Activated naive CD4-positive, alpha-beta T cell treated with anti-CD3 and anti-CD28 coated beads, Interleukin-2, amount 10 ng/mL, durations not matched to agents 7 days and 5 days (primary cell): ENCODE measurements around the gene SFXN2.
A peak's percentile ranks its signal among the peaks of the same experiment; 100 is the strongest.

Source experiments
- CTCF ChIA-PET: fragments of 350-600 bp; sonication (Branson Sonifier 250); formaldehyde crosslinking; loops from one replicate; lab custom pipeline; 2021; ENCODE audit warnings: antibody characterized with exemption; lab: Charles Lee
- DNase-seq: peaks from one replicate; pipeline ENCODE4 v3.0.0-alpha.2; 2020
- H3K27ac Mint-ChIP-seq: one replicate; pipeline ENCODE4 v1.8.0; 2021; ENCODE audit warnings: mild to moderate bottlenecking, moderate library complexity, mixed read lengths
- H3K27me3 Mint-ChIP-seq: one replicate; pipeline ENCODE4 v1.8.0; 2021; ENCODE audit warnings: mild to moderate bottlenecking, mixed read lengths
- H3K36me3 Mint-ChIP-seq: one replicate; pipeline ENCODE4 v1.8.0; 2021; ENCODE audit warnings: mixed read lengths
- H3K4me1 Mint-ChIP-seq: one replicate; pipeline ENCODE4 v1.8.0; 2021; ENCODE audit warnings: mixed read lengths
- H3K4me3 Mint-ChIP-seq: one replicate; pipeline ENCODE4 v1.8.0; 2021; ENCODE audit warnings: mild to moderate bottlenecking, moderate library complexity, mixed read lengths
- H3K9me3 Mint-ChIP-seq: one replicate; pipeline ENCODE4 v1.8.0; 2021; ENCODE audit warnings: mixed read lengths

SFXN2 gene

GRCh38 chr10:102761981-102762380 is 47.5 kb downstream of the SFXN2 start:
- Mint-ChIP-seq H3K4me3 (no peak overlapping the region), H3K9me3 (no peaks in the 10 kb centered on the region), H3K27me3 (no peaks in the 10 kb centered on the region), H3K4me1 (peaks cover 20% of the 10 kb centered on the region), H3K27ac (no peak overlapping the region), H3K36me3 (peaks cover 36% of the 10 kb centered on the region)
- CTCF ChIA-PET: interaction anchor here (0.6 kb wide), 1 partner anchor 1401 kb away, joined by 3 read pairs; no protein-coding TSS in a partner anchor
- no peak for DNase-seq

GRCh38 chr10:102762401-102763015 is 48.1 kb downstream of the SFXN2 start:
- Mint-ChIP-seq H3K27ac (no peak overlapping the region), H3K36me3 (peaks cover 36% of the 10 kb centered on the region), H3K27me3 (no peaks in the 10 kb centered on the region), H3K9me3 (no peaks in the 10 kb centered on the region), H3K4me3 (no peak overlapping the region), H3K4me1 (peaks cover 17% of the 10 kb centered on the region)
- no peak for DNase-seq
- CTCF ChIA-PET: interaction anchor here (1.6 kb wide), 1 partner anchor 9 kb away, joined by 7 read pairs; no protein-coding TSS in a partner anchor

GRCh38 chr10:102763037-102763607 is 48.7 kb downstream of the SFXN2 start:
- peaks cover 36% of the 10 kb centered on the region for H3K36me3 Mint-ChIP-seq
- no peak overlapping the region for H3K27ac Mint-ChIP-seq

GRCh38 chr10:102764470-102765161 is 50.2 kb downstream of the SFXN2 start:
- no peak for DNase-seq
- Mint-ChIP-seq H3K36me3 (peaks cover 29% of the 10 kb centered on the region), H3K27ac (no peak overlapping the region), H3K27me3 (no peaks in the 10 kb centered on the region), H3K4me1 (peaks cover 9% of the 10 kb centered on the region), H3K9me3 (no peaks in the 10 kb centered on the region), H3K4me3 (no peak overlapping the region)
- CTCF ChIA-PET: interaction anchor here (1.2 kb wide), 2 partner anchors 12 to 13 kb away, joined by 3 read pairs; no protein-coding TSS in a partner anchor

More at GRCh38 chr10:102763037-102763607, 48.7 kb downstream of the SFXN2 start:
- no peak overlapping the region for H3K4me3 Mint-ChIP-seq
- H3K27me3 Mint-ChIP-seq: no peaks in the 10 kb centered on the region
- DNase-seq: no peak
- peaks cover 19% of the 10 kb centered on the region for H3K4me1 Mint-ChIP-seq
- H3K9me3 Mint-ChIP-seq: no peaks in the 10 kb centered on the region
- CTCF ChIA-PET: interaction anchor here (1.2 to 1.6 kb wide), 3 partner anchors 9 to 13 kb away, joined by 3 to 7 read pairs (median 3); no protein-coding TSS in a partner anchor

- H3K36me3 Mint-ChIP-seq: peaks cover 24% of the 10 kb centered on the region
- peaks cover 9% of the 10 kb centered on the region for H3K4me1 Mint-ChIP-seq
- no peaks in the 10 kb centered on the region for H3K9me3 Mint-ChIP-seq
- DNase-seq: no peak
- CTCF ChIA-PET: no interaction called here
- no peak overlapping the region for H3K4me3 Mint-ChIP-seq
- peak overlapping the region; percentile 46 for H3K27ac Mint-ChIP-seq
- H3K27me3 Mint-ChIP-seq: no peaks in the 10 kb centered on the region
Measured at GRCh38 chr10:102765336-102765735, 50.9 kb downstream of the SFXN2 start.

GRCh38 chr10:102767428-102768160 is 53.2 kb downstream of the SFXN2 start:
- H3K4me3 Mint-ChIP-seq: no peak overlapping the region
- CTCF ChIA-PET: no interaction called here
- peaks cover 9% of the 10 kb centered on the region for H3K4me1 Mint-ChIP-seq
- H3K9me3 Mint-ChIP-seq: no peaks in the 10 kb centered on the region
- H3K27me3 Mint-ChIP-seq: no peaks in the 10 kb centered on the region
- DNase-seq: no peak
- peaks cover 18% of the 10 kb centered on the region for H3K36me3 Mint-ChIP-seq
- no peak overlapping the region for H3K27ac Mint-ChIP-seq

GRCh38 chr10:102769375-102770107 is 55.1 kb downstream of the SFXN2 start:
- Mint-ChIP-seq H3K4me1 (peaks cover 24% of the 10 kb centered on the region), H3K4me3 (no peak overlapping the region), H3K36me3 (peaks cover 12% of the 10 kb centered on the region), H3K27ac (no peak overlapping the region), H3K27me3 (no peaks in the 10 kb centered on the region), H3K9me3 (no peaks in the 10 kb centered on the region)
- CTCF ChIA-PET: interaction anchor here (0.7 kb wide), 2 partner anchors 15 to 17 kb away, joined by 3 to 4 read pairs; no protein-coding TSS in a partner anchor
- DNase-seq: no peak

- H3K4me3 Mint-ChIP-seq: no peak overlapping the region
- no peaks in the 10 kb centered on the region for H3K9me3 Mint-ChIP-seq
- no peaks in the 10 kb centered on the region for H3K27me3 Mint-ChIP-seq
- CTCF ChIA-PET: interaction anchor here (0.7 kb wide), 1 partner anchor 18 kb away, joined by 3 read pairs; no protein-coding TSS in a partner anchor
- H3K4me1 Mint-ChIP-seq: peaks cover 26% of the 10 kb centered on the region
- no peak overlapping the region for H3K27ac Mint-ChIP-seq
- DNase-seq: no peak
- peaks cover 12% of the 10 kb centered on the region for H3K36me3 Mint-ChIP-seq
Measured at GRCh38 chr10:102770108-102770482, 55.7 kb downstream of the SFXN2 start.

- CTCF ChIA-PET: no interaction called here
- Mint-ChIP-seq H3K36me3 (peaks cover 5% of the 10 kb centered on the region), H3K27ac (no peak overlapping the region), H3K27me3 (no peaks in the 10 kb centered on the region), H3K4me1 (peaks cover 33% of the 10 kb centered on the region), H3K4me3 (no peak overlapping the region), H3K9me3 (no peaks in the 10 kb centered on the region)
- no peak for DNase-seq
Measured at GRCh38 chr10:102770792-102771191, 56.4 kb downstream of the SFXN2 start.

- no peak overlapping the region for H3K27ac Mint-ChIP-seq
- peaks cover 36% of the 10 kb centered on the region for H3K4me1 Mint-ChIP-seq
- H3K36me3 Mint-ChIP-seq: peaks cover 2% of the 10 kb centered on the region
- no peaks in the 10 kb centered on the region for H3K9me3 Mint-ChIP-seq
- no peak for DNase-seq
- no peaks in the 10 kb centered on the region for H3K27me3 Mint-ChIP-seq
- CTCF ChIA-PET: interaction anchor here (0.7 to 4.7 kb wide), 3 partner anchors 20 to 59 kb away, joined by 3 to 27 read pairs (median 3); partner anchors contain the start of genes ARL3 and SFXN2
- H3K4me3 Mint-ChIP-seq: no peak overlapping the region
Measured at GRCh38 chr10:102773320-102773719, 58.9 kb downstream of the SFXN2 start.

- Mint-ChIP-seq H3K9me3 (no peaks in the 10 kb centered on the region), H3K27me3 (no peaks in the 10 kb centered on the region), H3K27ac (no peak overlapping the region), H3K4me3 (no peak overlapping the region), H3K36me3 (peaks cover 2% of the 10 kb centered on the region), H3K4me1 (peaks cover 36% of the 10 kb centered on the region)
- CTCF ChIA-PET: interaction anchor here (1.0 to 4.7 kb wide), 2 partner anchors 21 to 60 kb away, joined by 3 to 27 read pairs; partner anchors contain the start of genes ARL3 and SFXN2
- DNase-seq: peak; percentile 44
Measured at GRCh38 chr10:102773986-102774385, 59.5 kb downstream of the SFXN2 start.

GRCh38 chr10:102775201-102775934 is 60.9 kb downstream of the SFXN2 start:
- DNase-seq: no peak
- peaks cover 36% of the 10 kb centered on the region for H3K4me1 Mint-ChIP-seq
- H3K4me3 Mint-ChIP-seq: no peak overlapping the region
- peaks cover 6% of the 10 kb centered on the region for H3K36me3 Mint-ChIP-seq
- no peaks in the 10 kb centered on the region for H3K27me3 Mint-ChIP-seq
- H3K27ac Mint-ChIP-seq: no peak overlapping the region
- no peaks in the 10 kb centered on the region for H3K9me3 Mint-ChIP-seq
- CTCF ChIA-PET: interaction anchor here (1.1 to 4.7 kb wide), 2 partner anchors 16 to 22 kb away, joined by 3 to 27 read pairs; no protein-coding TSS in a partner anchor
